ENCODE measurements around the gene PLD3.

- TF ChIP-seq CTCF (conservative IDR thresholded peaks at IDR 0.05; ENCODE audit: low read depth, low read length), result no peak
- no peak for TF ChIP-seq EZH2 (IDR thresholded peaks at IDR 0.05; ENCODE audit: low read length, unreplicated experiment)
- no peak for TF ChIP-seq EZH2phosphoT487 (IDR thresholded peaks at IDR 0.05; ENCODE audit: borderline replicate concordance, low read length)
These were observed 71.9 kb downstream of the PLD3 start for GRCh38 chr19:40420451-40420765.
